GM19099 (cell line): Measurements from ENCODE around the gene PKHD1.

Experiments used
- POLR2A ChIP-seq: IDR thresholded peaks from 3 replicates; pipeline ENCODE4 v1.6.1; 2011; ENCODE audit warnings: low read depth; ENCODE audit not compliant: insufficient read length; ENCODE audit errors: extremely low read depth

The PKHD1 gene

GRCh38 chr6:51936531-51937290 lies 150.7 kb downstream of the PKHD1 start:
- TF ChIP-seq POLR2A = no peak

- TF ChIP-seq POLR2A = no peak
These were observed 153.3 kb downstream of the PKHD1 start for GRCh38 chr6:51934098-51934497.

GRCh38 chr6:51932956-51933355 lies 154.5 kb downstream of the PKHD1 start:
- no peak for TF ChIP-seq POLR2A

DNA sequence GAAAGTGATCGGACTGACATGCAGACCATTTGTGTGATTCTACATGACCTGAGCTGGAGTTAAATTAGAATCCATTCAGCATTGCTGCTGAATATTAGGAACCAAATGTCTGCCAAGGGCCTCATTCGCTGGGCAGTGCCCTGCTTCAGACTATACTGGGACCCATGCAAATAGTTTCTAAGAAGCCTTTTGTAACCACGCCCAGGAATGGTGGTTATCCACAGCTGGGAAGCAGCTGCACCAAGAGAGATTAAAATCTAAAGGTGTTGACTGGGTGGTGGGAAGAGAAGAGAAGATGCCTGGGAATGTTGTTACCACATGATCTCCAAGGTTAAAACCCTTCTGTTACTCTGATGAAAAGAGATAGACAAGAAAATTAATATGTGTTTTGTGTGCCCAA lies 156.8 kb downstream of the PKHD1 start:
- no peak for TF ChIP-seq POLR2A

- no peak for TF ChIP-seq POLR2A
These were observed 157.4 kb downstream of the PKHD1 start for GRCh38 chr6:51929934-51930574.

DNA sequence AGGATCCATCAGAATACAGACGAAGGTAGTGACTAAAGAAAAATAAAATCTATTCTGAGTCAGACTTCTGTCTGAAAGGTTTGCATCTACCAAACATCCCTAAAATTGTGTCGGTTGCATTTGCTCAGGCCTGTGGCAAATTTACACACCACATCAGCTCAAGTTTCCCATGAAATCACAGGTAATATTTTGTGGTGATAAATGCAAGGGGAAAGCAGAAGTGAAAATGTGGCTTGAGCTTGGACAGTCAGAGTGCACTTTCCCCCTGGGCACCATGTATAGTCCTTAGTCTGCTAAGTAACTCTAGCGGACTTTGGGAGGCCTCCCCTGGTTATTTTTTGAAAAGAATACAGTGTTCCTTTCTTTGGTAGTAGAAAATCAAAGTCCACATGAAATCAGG lies 159.1 kb downstream of the PKHD1 start:
- TF ChIP-seq POLR2A = no peak

GRCh38 chr6:51927450-51927849 lies 160.0 kb downstream of the PKHD1 start:
- no peak for TF ChIP-seq POLR2A

DNA sequence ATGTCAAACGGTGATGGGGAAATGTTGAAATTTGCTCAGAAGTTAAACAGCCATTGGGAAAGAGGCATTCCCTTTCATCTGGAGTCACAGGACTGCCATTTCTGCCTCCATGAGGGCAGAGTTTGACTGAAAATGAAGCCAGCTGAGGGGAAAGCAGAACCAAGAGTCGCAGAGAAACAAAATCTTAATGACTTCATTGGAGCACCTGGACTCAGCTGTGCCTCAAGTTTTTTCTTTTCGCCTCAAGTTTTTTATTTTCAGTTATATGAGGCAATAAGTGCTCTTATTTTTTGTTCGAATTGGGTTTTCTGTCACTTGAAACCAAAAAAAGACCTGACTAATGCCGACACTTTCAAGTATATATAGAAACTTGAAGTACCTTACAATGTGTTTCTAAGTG lies 161.3 kb downstream of the PKHD1 start:
- no peak for TF ChIP-seq POLR2A

DNA sequence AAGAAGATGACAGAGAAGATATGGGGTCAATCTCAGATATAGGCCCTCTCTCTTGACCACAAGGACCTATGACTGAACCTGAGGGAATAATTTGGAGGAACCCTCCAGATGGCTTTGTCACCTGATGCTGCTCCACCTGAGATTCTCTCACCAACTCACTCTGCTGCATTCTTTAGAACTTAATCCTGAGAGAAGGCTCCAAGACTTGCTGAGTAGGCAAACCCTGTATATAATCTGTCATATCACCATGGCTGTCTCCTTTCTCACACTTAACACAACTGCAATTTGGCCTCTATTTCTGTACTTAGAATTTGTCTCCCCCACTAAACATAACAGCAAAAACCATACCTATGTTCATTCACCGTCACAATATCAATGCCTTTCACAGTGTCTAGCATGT lies 172.3 kb downstream of the PKHD1 start:
- no peak for TF ChIP-seq POLR2A

- TF ChIP-seq POLR2A = no peak
These were observed 174.1 kb downstream of the PKHD1 start for GRCh38 chr6:51913265-51913664.

- no peak for TF ChIP-seq POLR2A
These were observed 176.6 kb downstream of the PKHD1 start for GRCh38 chr6:51910851-51911250.

DNA sequence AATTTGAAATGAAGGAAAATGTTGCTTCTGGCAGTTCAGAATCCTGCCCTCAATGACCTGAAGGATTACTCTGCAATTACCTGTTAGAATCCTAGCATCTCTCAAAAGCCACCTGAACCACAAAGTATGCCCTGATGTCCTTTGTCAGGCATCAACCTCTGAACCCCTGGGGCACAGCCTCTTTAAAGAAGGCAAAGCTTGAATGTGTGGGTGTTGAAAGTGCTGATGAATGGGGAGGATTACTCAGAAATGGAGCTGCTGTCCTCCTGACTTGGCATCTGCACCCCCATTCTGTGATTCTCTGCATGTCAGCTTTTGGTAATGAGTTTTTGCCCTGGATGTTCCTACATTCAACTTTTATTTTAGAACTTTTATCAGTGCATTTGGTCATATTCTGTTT lies 179.2 kb downstream of the PKHD1 start:
- TF ChIP-seq POLR2A = no peak

DNA sequence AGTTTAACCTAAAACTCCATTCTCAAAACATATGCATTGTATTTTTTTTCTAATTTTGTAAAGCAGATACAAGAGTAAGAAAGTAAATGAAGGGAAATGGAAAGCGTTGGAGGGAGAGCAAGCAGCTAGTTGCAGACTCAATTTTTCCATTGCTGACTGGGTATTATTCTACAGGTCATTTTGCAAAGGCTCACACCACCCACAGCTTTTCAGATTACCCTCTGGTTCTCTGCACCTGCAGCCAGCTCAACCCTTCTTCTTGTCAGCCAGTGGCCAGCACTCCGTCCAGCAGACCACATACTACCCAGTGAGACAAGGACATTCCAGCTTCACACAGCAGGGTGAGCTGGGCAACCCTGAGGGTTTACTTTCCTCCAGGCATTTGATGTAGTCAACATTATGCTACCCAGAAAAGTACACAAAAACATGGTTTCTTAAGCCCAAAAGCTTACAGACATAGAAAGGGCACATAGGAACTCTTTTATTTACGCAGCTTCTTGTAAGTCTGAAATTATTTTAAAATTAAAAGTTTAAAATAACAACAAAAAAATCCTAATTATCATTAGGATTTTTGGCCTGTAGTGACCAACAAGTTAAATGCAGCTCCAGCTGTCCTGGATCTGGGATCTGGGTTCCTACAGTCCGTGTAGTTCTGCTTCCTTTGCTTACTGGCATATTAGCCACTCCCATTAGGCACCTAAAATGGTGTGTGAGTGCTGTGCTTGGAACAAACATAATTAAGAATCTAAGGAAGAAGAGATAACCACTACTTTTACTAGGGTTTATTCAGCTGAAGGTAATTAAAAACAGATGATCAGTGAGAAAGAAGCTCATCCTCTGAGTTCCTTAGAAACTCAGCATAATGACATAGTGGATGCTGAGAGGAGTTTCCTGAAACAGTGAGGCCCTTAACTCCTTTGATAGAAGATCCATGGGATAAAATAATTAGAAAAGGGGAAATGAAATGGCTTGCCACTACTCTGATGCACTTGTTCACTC lies 185.3 kb downstream of the PKHD1 start:
- TF ChIP-seq POLR2A = no peak

DNA sequence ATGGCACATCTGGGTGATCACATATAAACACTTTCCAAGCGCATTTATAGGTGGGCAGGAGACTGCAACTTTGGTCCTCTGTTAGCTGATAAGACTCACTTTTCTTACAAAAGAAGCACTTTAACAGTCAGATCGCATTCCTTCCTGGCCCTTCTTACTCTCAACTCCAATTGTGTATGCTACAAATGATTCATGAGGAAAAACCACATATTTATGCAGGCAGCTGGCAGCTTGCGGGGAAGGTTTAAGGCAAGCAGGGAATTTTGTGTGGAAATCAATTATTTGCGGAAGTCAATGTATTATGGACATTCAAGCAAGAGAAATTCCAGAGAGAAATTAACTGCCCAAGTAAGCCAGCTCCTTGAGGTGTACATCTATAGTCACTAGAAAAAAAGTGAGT lies 194.0 kb downstream of the PKHD1 start:
- TF ChIP-seq POLR2A = no peak

DNA sequence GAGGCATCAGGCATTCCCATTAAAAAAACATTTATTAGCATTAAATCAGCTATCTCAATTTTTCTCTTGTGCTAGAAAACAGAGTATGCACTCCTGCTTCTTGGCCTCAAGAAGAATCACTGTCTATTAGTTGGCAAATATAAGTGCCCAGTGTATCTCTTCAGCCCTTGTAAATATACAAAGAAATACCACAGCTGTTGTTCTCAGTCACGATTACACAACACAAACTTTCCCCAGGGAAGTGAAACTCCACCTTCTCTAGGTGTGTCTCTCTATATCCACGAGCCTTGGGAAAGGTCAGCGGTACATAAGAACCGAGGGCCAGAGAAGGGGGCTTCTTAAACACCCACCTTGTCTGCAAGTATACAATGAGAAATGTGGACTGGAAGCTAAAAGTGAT lies 194.7 kb downstream of the PKHD1 start:
- TF ChIP-seq POLR2A = no peak
